RPMI8226 (cell line): Measurements from ENCODE around the gene CEACAM3.
A peak's percentile ranks its signal among the peaks of the same experiment; 100 is the strongest.
"Not testable (repeated sequence)": the region's sequence is repeated elsewhere in the genome, so short reads cannot be mapped to it uniquely, and the experiment has no call there.

ENCODE experiments used
- DNase-seq: peaks from one replicate; pipeline ENCODE4 v3.0.0-alpha.2; 2015

CEACAM3 gene

GRCh38 chr19:41796362-41796761, at the start of gene CEACAM3:
Gene CEACAM3, plus strand, starts transcription at chr19:41796587. Its CDS starts 91 bp downstream, at chr19:41796678.
- DNase-seq = no peak

- peak; percentile 46 for DNase-seq
Observed at GRCh38 chr19:41746593-41747227, 49.7 kb upstream of the CEACAM3 start.

DNA sequence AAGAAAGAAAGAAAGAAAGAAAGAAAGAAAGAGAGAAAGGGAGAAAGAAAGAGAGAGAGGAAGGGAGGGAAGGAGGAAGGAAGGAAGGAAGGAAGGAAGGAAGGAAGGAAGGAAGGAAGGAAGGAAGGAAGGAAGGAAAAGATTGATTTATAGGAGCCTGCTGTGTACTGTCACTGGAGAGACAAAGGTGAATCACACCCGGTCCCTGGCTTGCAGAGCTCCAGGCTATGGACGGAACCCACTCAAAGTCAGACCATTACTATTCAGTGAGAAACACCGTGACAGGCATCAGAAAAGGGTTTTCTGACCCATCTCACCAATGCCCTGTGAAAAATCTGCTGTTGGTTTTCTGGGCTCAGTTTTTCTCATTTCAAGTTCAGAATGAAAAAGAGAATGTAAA, 48.4 kb upstream of the CEACAM3 start:
- DNase-seq = no peak

DNA sequence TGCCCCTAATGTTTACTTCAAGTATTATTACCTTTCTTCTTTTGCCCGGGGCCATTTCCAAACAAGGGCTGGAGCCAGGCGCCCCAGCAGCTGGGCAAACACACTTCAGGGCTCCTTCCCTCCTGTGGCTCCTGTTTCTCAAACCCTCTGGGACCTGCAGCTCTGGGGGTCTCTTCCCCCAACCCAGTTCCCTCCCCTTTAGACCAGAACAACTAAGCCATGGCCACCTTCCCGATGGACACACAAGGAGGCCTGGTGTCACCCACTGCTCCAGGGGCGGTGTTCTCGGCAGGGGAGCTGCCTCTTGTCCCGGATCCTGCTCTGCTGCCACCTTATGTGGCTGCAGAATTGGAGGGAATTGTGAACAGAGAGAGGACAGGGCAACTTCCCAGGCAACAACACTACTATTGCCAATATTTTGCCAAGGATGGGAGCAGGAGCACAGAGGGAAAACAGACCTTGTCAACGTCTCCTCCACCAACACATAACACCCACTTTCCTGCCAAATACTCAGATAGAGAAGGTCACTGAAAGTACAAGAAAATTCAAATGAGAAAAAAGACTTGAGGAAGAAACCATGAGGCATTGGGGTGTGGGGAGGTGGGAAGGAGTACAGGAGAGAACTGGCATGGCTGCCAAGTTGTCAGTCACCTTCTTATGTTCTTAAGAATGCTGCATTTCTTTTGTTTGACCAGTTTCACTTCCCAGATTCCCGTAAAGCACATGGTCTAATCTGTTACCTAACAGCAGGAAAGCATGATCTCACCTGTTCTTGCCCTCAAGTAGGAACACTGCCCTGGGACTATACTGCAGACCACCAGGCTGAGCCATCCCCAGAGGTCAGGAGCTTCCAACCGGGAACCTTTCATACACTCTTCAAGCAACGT, 45.9 kb upstream of the CEACAM3 start:
- DNase-seq = peak; percentile 12

- peak; percentile 61 for DNase-seq
Observed at GRCh38 chr19:41753159-41753558, 43.2 kb upstream of the CEACAM3 start.

GRCh38 chr19:41753936-41754529, 42.4 kb upstream of the CEACAM3 start:
- peak; percentile 61 for DNase-seq

- DNase-seq = no peak
Observed at GRCh38 chr19:41755328-41755913, 41.0 kb upstream of the CEACAM3 start, which contains the start of gene CEACAM6. Gene CEACAM6, plus strand, starts transcription at chr19:41755530. Its CDS starts 109 bp downstream, at chr19:41755639.

- no peak for DNase-seq
Observed at GRCh38 chr19:41758846-41759245, 37.5 kb upstream of the CEACAM3 start.

DNA sequence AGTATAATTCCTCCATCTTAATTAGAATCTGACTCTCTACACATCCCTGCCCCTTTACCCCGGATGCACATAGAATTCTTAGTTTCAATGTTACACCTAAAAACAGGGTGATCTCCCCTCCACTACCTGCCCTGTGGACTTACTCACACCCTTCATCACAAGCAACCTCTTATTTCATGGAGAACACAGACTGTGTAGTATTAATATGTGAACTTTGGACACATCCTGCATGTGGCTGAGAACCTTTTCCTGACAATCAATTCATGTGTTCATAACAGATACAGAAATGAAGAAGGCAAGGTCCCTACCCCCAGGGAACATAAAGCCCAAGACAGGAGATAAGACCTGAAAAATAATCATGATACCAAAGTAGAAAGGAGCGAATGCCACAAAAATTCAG, 29.3 kb upstream of the CEACAM3 start:
- no peak for DNase-seq

DNA sequence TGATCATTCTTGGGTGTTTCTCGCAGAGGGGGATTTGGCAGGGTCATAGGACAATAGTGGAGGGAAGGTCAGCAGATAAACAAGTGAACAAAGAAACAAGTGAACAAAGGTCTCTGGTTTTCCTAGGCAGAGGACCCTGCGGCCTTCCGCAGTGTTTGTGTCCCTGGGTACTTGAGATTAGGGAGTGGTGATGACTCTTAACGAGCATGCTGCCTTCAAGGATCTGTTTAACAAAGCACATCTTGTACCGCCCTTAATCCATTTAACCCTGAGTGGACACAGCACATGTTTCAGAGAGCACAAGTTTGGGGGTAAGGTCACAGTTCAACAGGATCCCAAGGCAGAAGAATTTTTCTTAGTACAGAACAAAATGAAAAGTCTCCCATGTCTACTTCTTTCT, 28.3 kb upstream of the CEACAM3 start:
- DNase-seq = not testable (repeated sequence)

- DNase-seq = no peak
Observed at GRCh38 chr19:41769608-41770007, 26.8 kb upstream of the CEACAM3 start.

GRCh38 chr19:41771410-41771809, 25.0 kb upstream of the CEACAM3 start:
- no peak for DNase-seq

DNA sequence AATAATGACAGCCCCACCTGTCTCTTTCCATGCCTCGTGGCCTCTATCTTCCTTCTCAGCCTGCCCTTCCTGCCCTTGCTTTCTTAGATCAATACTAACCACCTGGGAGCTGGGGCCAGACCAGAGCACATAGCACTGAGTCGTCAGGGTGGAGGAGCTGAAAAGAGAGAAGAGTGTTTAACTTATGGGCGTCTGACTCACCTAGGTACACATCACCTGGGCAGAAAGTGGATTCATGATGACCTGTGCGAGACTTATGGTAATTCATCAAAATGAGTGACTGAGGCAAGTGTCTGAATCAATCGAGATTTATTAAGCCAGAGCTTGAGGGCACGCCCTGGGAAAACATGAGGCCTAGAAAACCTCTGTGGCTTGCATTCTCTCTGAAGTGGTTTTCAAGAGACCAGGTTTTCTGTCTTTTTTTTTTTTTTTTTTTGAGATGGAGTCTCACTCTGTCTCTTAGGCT, 21.8 kb upstream of the CEACAM3 start:
- no peak for DNase-seq

- DNase-seq = no peak
Observed at GRCh38 chr19:41776700-41777099, 19.7 kb upstream of the CEACAM3 start.

DNA sequence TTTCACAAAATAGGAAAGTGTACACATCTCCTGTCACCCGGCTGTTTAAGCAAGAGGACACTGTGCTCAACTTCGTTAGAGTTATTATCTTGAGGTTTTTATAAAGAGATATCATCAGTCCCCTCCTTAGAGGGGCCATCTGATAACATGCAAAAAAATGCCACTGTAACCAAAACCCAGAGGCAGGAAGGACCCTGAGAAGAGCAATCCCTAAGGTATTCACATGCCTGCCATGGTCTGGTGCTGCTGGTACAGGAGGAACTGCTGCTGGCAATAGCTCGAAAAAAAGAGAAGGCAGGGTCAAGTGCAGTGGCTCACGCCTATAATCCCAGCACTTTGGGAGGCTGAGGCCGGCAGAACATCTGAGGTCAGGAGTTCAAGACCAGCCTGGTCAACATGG, 12.8 kb upstream of the CEACAM3 start:
- no peak for DNase-seq

DNA sequence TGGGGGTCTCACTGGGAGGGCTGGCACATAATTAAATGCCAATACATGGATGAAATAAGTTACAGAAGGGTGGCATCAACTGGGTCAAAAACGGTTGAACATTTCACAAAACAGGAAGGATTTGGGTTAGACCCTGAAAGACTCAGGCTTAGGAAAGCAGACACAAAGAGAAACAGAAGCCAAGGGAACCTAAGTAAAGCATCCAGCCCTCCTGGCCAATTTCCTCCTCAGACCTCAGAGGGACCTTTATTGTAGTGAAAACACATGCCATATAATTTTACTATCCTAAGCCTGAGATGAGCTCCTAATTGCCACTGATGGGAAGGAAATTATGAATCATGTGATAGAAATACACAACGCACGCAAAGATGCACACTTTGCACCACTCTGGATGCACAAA, 12.1 kb upstream of the CEACAM3 start:
- DNase-seq = no peak

GRCh38 chr19:41784743-41785142, 11.6 kb upstream of the CEACAM3 start:
- DNase-seq = no peak

- DNase-seq = peak; percentile 59
Observed at GRCh38 chr19:41785653-41786052, 10.7 kb upstream of the CEACAM3 start.

GRCh38 chr19:41787055-41787454, 9.3 kb upstream of the CEACAM3 start:
- DNase-seq = no peak

DNA sequence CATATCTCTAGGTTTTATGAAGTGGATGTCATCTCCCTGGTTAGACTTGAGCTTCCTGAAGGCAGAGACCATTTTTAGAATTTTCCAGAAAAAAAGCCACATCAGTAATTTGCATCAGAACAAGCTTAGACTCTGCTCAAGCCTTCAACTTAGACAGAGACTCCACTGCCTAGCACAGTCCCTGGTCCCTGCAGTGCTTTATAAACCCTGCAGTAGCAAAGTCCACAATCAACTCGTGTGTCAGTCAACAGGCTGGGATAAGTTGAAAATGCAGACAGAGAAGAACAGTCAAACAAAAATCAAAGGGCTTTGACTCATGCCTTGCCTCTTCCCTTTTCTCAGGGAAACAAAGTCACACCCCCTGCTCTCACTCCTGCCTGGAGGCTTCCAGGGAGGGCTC, 7.9 kb upstream of the CEACAM3 start:
- DNase-seq = not testable (repeated sequence)

DNA sequence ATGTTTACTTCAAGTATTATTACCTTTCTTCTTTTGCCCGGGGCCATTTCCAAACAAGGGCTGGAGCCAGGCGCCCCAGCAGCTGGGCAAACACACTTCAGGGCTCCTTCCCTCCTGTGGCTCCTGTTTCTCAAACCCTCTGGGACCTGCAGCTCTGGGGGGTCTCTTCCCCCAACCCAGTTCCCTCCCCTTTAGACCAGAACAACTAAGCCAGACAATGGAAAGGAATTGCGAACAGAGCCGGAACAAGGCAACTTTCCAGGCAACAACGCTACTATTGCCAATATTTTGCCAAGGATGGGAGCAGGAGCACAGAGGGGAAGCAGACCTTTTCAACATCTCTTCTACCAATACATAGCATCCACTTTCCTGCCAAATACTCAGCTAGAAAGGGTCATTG, 7.3 kb upstream of the CEACAM3 start:
- not testable (repeated sequence) for DNase-seq

GRCh38 chr19:41792513-41793413, 3.6 kb upstream of the CEACAM3 start:
- peak; percentile 70 for DNase-seq
